ENCODE data around the gene TIAM2.
"Not testable (repeated sequence)": the region's sequence is repeated elsewhere in the genome, so short reads cannot be mapped to it uniquely, and the experiment has no call there.

Gene TIAM2

DNA sequence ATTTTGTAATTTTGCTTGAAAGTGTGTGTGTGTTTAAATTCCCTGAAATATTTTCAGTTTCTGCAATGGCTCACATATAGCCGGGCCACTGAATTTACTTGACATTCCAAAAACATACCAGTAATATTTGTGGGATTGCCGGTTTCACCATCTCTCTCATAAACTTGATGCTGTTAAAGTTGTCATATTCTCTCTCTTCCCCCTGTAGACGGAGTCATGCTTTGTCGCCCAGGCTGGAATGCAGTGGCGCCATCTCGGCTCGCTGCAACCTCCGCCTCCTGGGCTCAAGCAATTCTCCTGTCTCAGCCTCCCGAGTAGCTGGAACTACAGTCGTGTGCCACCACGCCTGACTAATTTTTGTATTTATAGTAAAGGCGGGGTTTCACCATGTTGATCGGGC is 122.1 kb downstream of the TIAM2 start:
- TF ChIP-seq, protein P1, sequence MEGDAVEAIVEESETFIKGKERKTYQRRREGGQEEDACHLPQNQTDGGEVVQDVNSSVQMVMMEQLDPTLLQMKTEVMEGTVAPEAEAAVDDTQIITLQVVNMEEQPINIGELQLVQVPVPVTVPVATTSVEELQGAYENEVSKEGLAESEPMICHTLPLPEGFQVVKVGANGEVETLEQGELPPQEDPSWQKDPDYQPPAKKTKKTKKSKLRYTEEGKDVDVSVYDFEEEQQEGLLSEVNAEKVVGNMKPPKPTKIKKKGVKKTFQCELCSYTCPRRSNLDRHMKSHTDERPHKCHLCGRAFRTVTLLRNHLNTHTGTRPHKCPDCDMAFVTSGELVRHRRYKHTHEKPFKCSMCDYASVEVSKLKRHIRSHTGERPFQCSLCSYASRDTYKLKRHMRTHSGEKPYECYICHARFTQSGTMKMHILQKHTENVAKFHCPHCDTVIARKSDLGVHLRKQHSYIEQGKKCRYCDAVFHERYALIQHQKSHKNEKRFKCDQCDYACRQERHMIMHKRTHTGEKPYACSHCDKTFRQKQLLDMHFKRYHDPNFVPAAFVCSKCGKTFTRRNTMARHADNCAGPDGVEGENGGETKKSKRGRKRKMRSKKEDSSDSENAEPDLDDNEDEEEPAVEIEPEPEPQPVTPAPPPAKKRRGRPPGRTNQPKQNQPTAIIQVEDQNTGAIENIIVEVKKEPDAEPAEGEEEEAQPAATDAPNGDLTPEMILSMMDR (IDR thresholded peaks at IDR 0.05; ENCODE audit: low read depth, low read length): no peak
- in situ Hi-C loops (cut with HindIII; ENCODE audit: low sequenced_read_pairs): no loop called here
- H3K4me3 ChIP-seq (ENCODE audit: low read depth, low read length): no peak overlapping the region
- DNase-seq (ENCODE audit: low read depth, low spot score): peak; percentile 77

DNA sequence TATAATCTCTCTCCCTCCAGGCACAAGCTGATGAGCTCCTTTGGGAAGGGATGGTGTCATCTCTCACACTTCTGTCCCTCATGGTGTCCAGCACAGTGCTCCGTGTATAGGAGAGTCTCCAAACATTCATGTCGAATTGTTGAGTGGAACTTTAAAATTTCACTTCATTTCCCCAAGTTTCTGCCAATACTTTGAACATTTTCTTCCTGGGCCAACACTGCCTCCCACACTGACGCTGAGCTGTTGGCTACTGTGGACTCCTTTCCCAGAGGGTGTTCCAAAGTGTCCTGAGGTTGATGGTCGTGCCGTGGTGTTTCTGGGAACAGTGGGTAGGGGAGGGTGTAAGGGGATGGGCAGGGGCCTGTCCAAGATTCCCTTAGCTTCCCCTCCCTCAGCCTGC is 122.7 kb downstream of the TIAM2 start:
- no peak for DNase-seq (ENCODE audit: low read depth, low spot score)
- TF ChIP-seq, protein P1 (IDR thresholded peaks at IDR 0.05; ENCODE audit: low read depth, low read length): no peak
- H3K4me3 ChIP-seq (ENCODE audit: low read depth, low read length): no peak overlapping the region
- in situ Hi-C loops (cut with HindIII; ENCODE audit: low sequenced_read_pairs): no loop called here

- H3K4me3 ChIP-seq (ENCODE audit: low read depth, low read length); in situ Hi-C loops (cut with HindIII; ENCODE audit: low sequenced_read_pairs); DNase-seq (ENCODE audit: low read depth, low spot score): not testable (repeated sequence)
Observed at GRCh38 chr6:155119201-155119600, 124.1 kb downstream of the TIAM2 start.

DNA sequence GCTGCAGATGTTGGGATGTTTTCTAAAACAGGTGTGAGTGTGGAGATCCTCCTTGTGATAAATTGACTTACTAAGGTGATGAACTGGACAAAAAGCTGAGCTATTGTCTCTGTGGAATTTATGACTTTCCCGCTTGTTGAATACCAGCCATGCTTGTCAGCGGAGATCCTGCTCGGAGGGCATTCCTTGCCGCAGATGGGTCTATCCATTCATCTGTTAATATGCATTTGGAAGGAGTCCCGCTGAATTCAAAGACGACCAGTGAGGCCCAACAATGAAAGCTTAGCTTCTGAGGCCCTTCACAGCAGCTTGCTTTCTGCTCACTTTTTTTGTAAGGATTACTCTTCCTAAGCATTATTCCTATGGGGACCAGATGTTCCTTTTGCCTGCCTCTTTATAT is 124.9 kb downstream of the TIAM2 start:
- H3K4me3 ChIP-seq (ENCODE audit: low read depth, low read length): no peak overlapping the region
- in situ Hi-C loops (cut with HindIII; ENCODE audit: low sequenced_read_pairs): no loop called here
- TF ChIP-seq, protein P1 (IDR thresholded peaks at IDR 0.05; ENCODE audit: low read depth, low read length): no peak
- DNase-seq (ENCODE audit: low read depth, low spot score): peak; percentile 41

DNA sequence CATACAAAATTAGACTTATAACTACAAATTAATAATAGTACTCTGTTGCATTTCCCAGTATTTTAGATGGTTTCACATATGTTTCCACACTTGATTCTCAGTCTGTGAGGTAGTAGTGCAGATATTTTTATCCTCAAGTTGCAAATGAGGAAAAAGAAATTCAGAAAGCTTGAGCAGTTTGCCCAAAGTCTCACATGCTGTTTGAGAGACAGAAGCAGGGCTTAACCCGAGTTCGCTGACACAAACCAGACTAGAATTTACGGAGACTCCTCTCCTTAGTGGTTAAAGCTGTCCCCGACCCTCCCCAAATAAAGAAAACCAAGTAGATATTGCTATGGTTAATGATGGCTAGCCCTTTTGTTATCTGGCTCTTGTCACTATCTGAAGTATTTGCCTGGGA is 126.2 kb downstream of the TIAM2 start:
- in situ Hi-C loops (cut with HindIII; ENCODE audit: low sequenced_read_pairs): no loop called here
- DNase-seq (ENCODE audit: low read depth, low spot score): no peak

GRCh38 chr6:155121699-155122098 is 126.6 kb downstream of the TIAM2 start:
- DNase-seq (ENCODE audit: low read depth, low spot score): no peak
- in situ Hi-C loops (cut with HindIII; ENCODE audit: low sequenced_read_pairs): no loop called here

More for the DNA sequence above, 126.2 kb downstream of the TIAM2 start:
- no peak overlapping the region for H3K4me3 ChIP-seq (ENCODE audit: low read depth, low read length)
- TF ChIP-seq, protein P1 (IDR thresholded peaks at IDR 0.05; ENCODE audit: low read depth, low read length): no peak

GRCh38 chr6:155122199-155122950 is 127.3 kb downstream of the TIAM2 start:
- TF ChIP-seq, protein P1 (IDR thresholded peaks at IDR 0.05; ENCODE audit: low read depth, low read length): no peak
- DNase-seq (ENCODE audit: low read depth, low spot score): no peak
- in situ Hi-C loops (cut with HindIII; ENCODE audit: low sequenced_read_pairs): no loop called here
- no peak overlapping the region for H3K4me3 ChIP-seq (ENCODE audit: low read depth, low read length)

More at GRCh38 chr6:155121699-155122098, 126.6 kb downstream of the TIAM2 start:
- TF ChIP-seq, protein P1 (IDR thresholded peaks at IDR 0.05; ENCODE audit: low read depth, low read length): no peak
- H3K4me3 ChIP-seq (ENCODE audit: low read depth, low read length): no peak overlapping the region
